Pancreas (tissue), 10 donors: ENCODE data around the gene PATZ1. TPM values are rescaled to one million over a fixed set of nuclear protein-coding genes. Genes with fewer than 3 reads are reported as not detected.

ENCODE experiments used
- ATAC-seq, 4 donors: fragments of 200-7000 bp; cut with Tn5 transposase; one replicate each; pipeline versions ENCODE4 v1.8.0 to v1.9.1; 2020; ENCODE audit warnings: mild to moderate bottlenecking in 4 of 4, moderate library complexity in 4 of 4
- DNase-seq, 6 donors: peaks; one replicate each; pipeline ENCODE4 v3.0.0-alpha.2; 2020
- FAIRE-seq: peaks from 2 replicates; lab custom pipeline; 2012; peaks lifted over from hg19 to GRCh38; lab: Jason Lieb, UNC
- H3K27ac ChIP-seq, 4 donors: fragments of 200-600 bp; sonication (generic); 1 replicate in 3 of 4; 2 replicates in 1 of 4; pipeline versions ENCODE4 v1.5.0 to v1.8.0; 2020
- H3K27me3 ChIP-seq, 4 donors: fragments of 200-600 bp; one replicate each; pipeline ENCODE4 v1.8.0; 2021
- H3K36me3 ChIP-seq, 3 donors: fragments of 200-600 bp; sonication (generic) in 1 of 3; one replicate each; pipeline versions ENCODE4 v1.5.0 to v1.8.0; 2020 to 2021
- H3K4me1 ChIP-seq, 3 donors: fragments of 200-600 bp; one replicate each; pipeline ENCODE4 v1.8.0; 2021
- H3K4me3 ChIP-seq, 4 donors: fragments of 200-600 bp; sonication (generic) in 2 of 4; one replicate each; pipeline versions ENCODE4 v1.5.0 to v1.8.0; 2020 to 2021
- H3K9me3 ChIP-seq, 4 donors: fragments of 200-600 bp; one replicate each; pipeline ENCODE4 v1.8.0; 2021
- CTCF ChIP-seq, 4 donors: fragments of 200-600 bp; sonication (generic) in 3 of 4; IDR thresholded peaks; one replicate each; pipeline versions ENCODE4 v1.5.0 to v1.8.0; 2021; ENCODE audit warnings: antibody characterized with exemption in 4 of 4
- WGBS, 2 donors: extraction: QIAGEN DNeasy Blood & Tissue Kit; methylation state at CpG; one replicate each; pipeline ENCODE4 v1.1.7; 2013; 5-methylcytosine and 5-hydroxymethylcytosine counted together
- intact Hi-C, 3 donors: fragments of 100-400 bp; cut with DNase I; formaldehyde crosslinking; loops; one replicate each; pipeline versions ENCODE4 v1.11.1 to v1.14.2; 2022
- polyA plus RNA-seq, 2 donors: library from polyadenylated mRNA; stranded (reverse); fragments of 200-250 nt; gene quantifications; one replicate each; pipeline ENCODE4 v1.2.3, GENCODE V29; 2013
- total RNA-seq, 6 donors: library from RNA; stranded (reverse); fragmentation: NEBNext Ultra II Directional in 4 of 6; extraction: Animal tissue kit (Norgen Biotek cat#: 25700) in 4 of 6; gene quantifications; one replicate each; pipeline versions ENCODE4 v1.2.1 to v1.2.4, GENCODE V29; 2021 to 2023
- donor health status: healthy with polysubstance abuse.
- donor health status: DM: no; HTN: no; CAD: no; lungs with moderate emphysema.
- donor health status: DM: no; HTN: no; CAD: no.
- donor health status: control.
- donor health status: control.
- donor health status: Bipolar disorder and iron deficiency.
- donor health status: DM: yes; HTN: yes; CAD: no.
- donor health status: DM: no; HTN: no; CAD: no.
- donor health status: DM: no; HTN: no; CAD: no.
- donor health status: DM: yes; HTN: yes; CAD: no.

Gene PATZ1
- total and polyA plus RNA-seq, 8 donors: 12.0 to 30.2 (median 17.6) TPM

- TF ChIP-seq CTCF (IDR thresholded peaks at IDR 0.05): no peak
- no peak for FAIRE-seq
- no peaks in the 10 kb centered on the region for H3K27me3 ChIP-seq
- 72 to 84% methylated on average over 13 of the region's 13 CpGs for WGBS, 2 donors
- peak overlapping the region in 2 of 4 donors; percentile 93 to 95 for H3K27ac ChIP-seq
- H3K36me3 ChIP-seq: peaks cover 0 to 21% (median 0%) of the 10 kb centered on the region in 3 donors
- intact Hi-C loops: no loop called here
- peak in 1 of 6 donors; percentile 50 for DNase-seq
- H3K4me1 ChIP-seq: peaks cover 0 to 17% (median 14%) of the 10 kb centered on the region in 3 donors
- no peak overlapping the region for H3K4me3 ChIP-seq
- no peaks in the 10 kb centered on the region for H3K9me3 ChIP-seq
- no peak for ATAC-seq
Measured at GRCh38 chr22:31289344-31289743, 56.8 kb downstream of the PATZ1 start.

GRCh38 chr22:31288496-31289240 is 57.5 kb downstream of the PATZ1 start:
- ATAC-seq (no peak), FAIRE-seq (no peak), DNase-seq (no peak)
- Histone ChIP-seq H3K27me3 (no peaks in the 10 kb centered on the region), H3K4me3 (no peak overlapping the region), H3K4me1 (peaks cover 0 to 17% (median 14%) of the 10 kb centered on the region in 3 donors), H3K36me3 (peaks cover 0 to 21% (median 0%) of the 10 kb centered on the region in 3 donors), H3K27ac (peak overlapping the region in 1 of 4 donors; percentile 93), H3K9me3 (no peaks in the 10 kb centered on the region)
- intact Hi-C loops: no loop called here
- no peak for TF ChIP-seq CTCF (IDR thresholded peaks at IDR 0.05)
- WGBS, 2 donors: 70 to 72% methylated on average over 5 of the region's 5 CpGs

- WGBS, 2 donors: 92 to 94% methylated on average over 6 of the region's 6 CpGs
- Histone ChIP-seq H3K9me3 (no peaks in the 10 kb centered on the region), H3K4me3 (no peak overlapping the region), H3K27me3 (no peaks in the 10 kb centered on the region), H3K36me3 (peaks cover 0 to 21% (median 0%) of the 10 kb centered on the region in 3 donors), H3K27ac (peak overlapping the region in 1 of 4 donors; percentile 93), H3K4me1 (peaks cover 0 to 16% (median 14%) of the 10 kb centered on the region in 3 donors)
- intact Hi-C loops: no loop called here
- TF ChIP-seq CTCF (IDR thresholded peaks at IDR 0.05): no peak
- FAIRE-seq (no peak), ATAC-seq (no peak), DNase-seq (no peak)
Measured at GRCh38 chr22:31287818-31288495, 58.2 kb downstream of the PATZ1 start.

- H3K36me3 ChIP-seq: peaks cover 0 to 24% (median 0%) of the 10 kb centered on the region in 3 donors
- H3K4me1 ChIP-seq: peaks cover 0 to 11% (median 9%) of the 10 kb centered on the region in 3 donors
- intact Hi-C loops: no loop called here
- DNase-seq (peak in 1 of 6 donors; percentile 37), ATAC-seq (no peak), FAIRE-seq (no peak)
- no peak overlapping the region for H3K4me3 ChIP-seq
- no peak for TF ChIP-seq CTCF (IDR thresholded peaks at IDR 0.05)
- peak overlapping the region in 2 of 4 donors; percentile 9 to 93 for H3K27ac ChIP-seq
- H3K9me3 ChIP-seq: no peaks in the 10 kb centered on the region
- whole genome bisulfite sequencing, 2 donors: 82 to 85% methylated on average over 8 of the region's 8 CpGs
- H3K27me3 ChIP-seq: no peaks in the 10 kb centered on the region
Measured at GRCh38 chr22:31286360-31287255, 59.5 kb downstream of the PATZ1 start.
